ENCODE results near the gene MRPL11.

MRPL11 gene

GRCh38 chr11:66438504-66439466 is at the start of gene MRPL11:
TSS of gene MRPL11 (minus strand) at chr11:66438848. CDS start at chr11:66438754, 94 bp downstream.
- peak; percentile 91 for DNase-seq
- Histone ChIP-seq H3K27me3 (replicated peaks) (no peaks in the 10 kb centered on the region), H3K4me3 (ENCODE audit: low read depth, low read length) (peak within 1 kb of the TSS; percentile 92), H3K36me3 (replicated peaks) (peaks cover 14% of the 10 kb centered on the region), H3K27ac (peak within 1 kb of the TSS; percentile 82)
- in situ Hi-C loops (cut with HindIII; ENCODE audit: low pct_ligation_motif_present, low sequenced_read_pairs) = no loop called here
- TF ChIP-seq CTCF (IDR thresholded peaks at IDR 0.05; ENCODE audit: low read depth, low read length, missing control alignments) = peak; percentile 76

- Histone ChIP-seq H3K4me3 (ENCODE audit: low read depth, low read length) (no peak overlapping the region), H3K27ac (no peak overlapping the region), H3K36me3 (replicated peaks) (peaks cover 17% of the 10 kb centered on the region), H3K27me3 (replicated peaks) (no peaks in the 10 kb centered on the region)
- no peak for DNase-seq
- in situ Hi-C loops (cut with HindIII; ENCODE audit: low pct_ligation_motif_present, low sequenced_read_pairs) = no loop called here
- no peak for TF ChIP-seq CTCF (IDR thresholded peaks at IDR 0.05; ENCODE audit: low read depth, low read length, missing control alignments)
These were observed 46.2 kb upstream of the MRPL11 start for GRCh38 chr11:66484806-66485380.

- Histone ChIP-seq H3K36me3 (replicated peaks) (peaks cover 2% of the 10 kb centered on the region), H3K4me3 (ENCODE audit: low read depth, low read length) (peak within 1 kb of the TSS; percentile 80), H3K27me3 (replicated peaks) (no peaks in the 10 kb centered on the region), H3K27ac (peak within 1 kb of the TSS; percentile 87)
- in situ Hi-C loops (cut with HindIII; ENCODE audit: low pct_ligation_motif_present, low sequenced_read_pairs) = no loop called here
- peak; percentile 94 for DNase-seq
- TF ChIP-seq CTCF (IDR thresholded peaks at IDR 0.05; ENCODE audit: low read depth, low read length, missing control alignments) = no peak
These were observed 41.7 kb upstream of the MRPL11 start, which contains the start of gene DPP3 for GRCh38 chr11:66480117-66480938. TSS of gene DPP3 (plus strand) at chr11:66480434. CDS start at chr11:66482201, 1,767 bp downstream.

- TF ChIP-seq CTCF (IDR thresholded peaks at IDR 0.05; ENCODE audit: low read depth, low read length, missing control alignments) = no peak
- peak; percentile 33 for DNase-seq
- Histone ChIP-seq H3K27me3 (replicated peaks) (no peaks in the 10 kb centered on the region), H3K4me3 (ENCODE audit: low read depth, low read length) (peak overlapping the region; percentile 80), H3K27ac (peak overlapping the region; percentile 87), H3K36me3 (replicated peaks) (peaks cover 2% of the 10 kb centered on the region)
- in situ Hi-C loops (cut with HindIII; ENCODE audit: low pct_ligation_motif_present, low sequenced_read_pairs) = no loop called here
These were observed 40.9 kb upstream of the MRPL11 start for GRCh38 chr11:66479394-66480116.

GRCh38 chr11:66478729-66479393 is 40.2 kb upstream of the MRPL11 start:
- in situ Hi-C loops (cut with HindIII; ENCODE audit: low pct_ligation_motif_present, low sequenced_read_pairs) = no loop called here
- TF ChIP-seq CTCF (IDR thresholded peaks at IDR 0.05; ENCODE audit: low read depth, low read length, missing control alignments) = peak; percentile 88
- H3K27ac ChIP-seq = peak overlapping the region; percentile 87
- H3K36me3 ChIP-seq (replicated peaks) = peaks cover 6% of the 10 kb centered on the region
- no peaks in the 10 kb centered on the region for H3K27me3 ChIP-seq (replicated peaks)
- H3K4me3 ChIP-seq (ENCODE audit: low read depth, low read length) = peak overlapping the region; percentile 80
- DNase-seq = no peak

Measured in brain microvascular endothelial cell (primary cell).